Gastrocnemius medialis (tissue), 4 donors: ENCODE results near the gene TMEM207. TPM values are rescaled to one million over a fixed set of nuclear protein-coding genes. Genes with fewer than 3 reads are reported as not detected.

ENCODE experiments used
- ATAC-seq, 2 donors: fragments of 150-250 bp; one replicate each; pipeline ENCODE4 v1.9.1; 2016
- DNase-seq, 2 donors: peaks; one replicate each; pipeline ENCODE4 v3.0.0-alpha.2; 2019
- H3K27ac ChIP-seq, 4 donors: fragments of 200-600 bp; sonication (generic); 1 replicate in 1 of 4; 2 replicates in 3 of 4; pipeline ENCODE4 v1.5.1; 2016 to 2018; ENCODE audit warnings: mild to moderate bottlenecking in 2 of 4, moderate library complexity in 1 of 4
- H3K27me3 ChIP-seq, 3 donors: fragments of 200-600 bp; sonication (generic) in 2 of 3; 1 replicate in 1 of 3; 2 replicates in 2 of 3; pipeline versions ENCODE4 v1.5.1 to v1.6.0; 2016 to 2019; ENCODE audit warnings: mild to moderate bottlenecking in 1 of 3, moderate library complexity in 1 of 3
- H3K36me3 ChIP-seq, 2 donors: fragments of 200-600 bp; sonication (generic) in 1 of 2; one replicate each; pipeline ENCODE4 v1.5.1; 2017 to 2018
- H3K4me1 ChIP-seq, 2 donors: fragments of 200-600 bp; sonication (generic) in 1 of 2; one replicate each; pipeline ENCODE4 v1.5.1; 2016 to 2017; ENCODE audit warnings: mild to moderate bottlenecking in 2 of 2
- H3K4me3 ChIP-seq, 4 donors: fragments of 200-600 bp; sonication (generic) in 3 of 4; 1 replicate in 1 of 4; 2 replicates in 3 of 4; pipeline ENCODE4 v1.5.1; 2016 to 2019; ENCODE audit warnings: mild to moderate bottlenecking in 2 of 4
- H3K9me3 ChIP-seq, 3 donors: fragments of 200-600 bp; sonication (generic) in 2 of 3; 1 replicate in 1 of 3; 2 replicates in 2 of 3; pipeline ENCODE4 v1.5.1; 2016 to 2019
- POLR2A ChIP-seq, 2 donors: fragments of 450-650 bp; IDR thresholded peaks; one replicate each; pipeline ENCODE4 v1.6.1; 2017; ENCODE audit warnings: antibody characterized with exemption in 2 of 2, mild to moderate bottlenecking in 2 of 2, moderate library complexity in 2 of 2
- in situ Hi-C, 4 donors: fragments of 200-750 bp; cut with MboI; loops; one replicate each; pipeline versions ENCODE4 v1.15.0 to v1.8.0; 2017; ENCODE audit warnings: low sequenced_read_pairs in 4 of 4
- intact Hi-C: fragments of 100-400 bp; cut with DNase I; formaldehyde crosslinking; loops from one replicate; pipeline ENCODE4 v1.15.1; 2023; ENCODE audit warnings: low total_unique reads
- total RNA-seq, 4 donors: library from RNA; depleted of rRNA; stranded (reverse); fragments of >200 nt; gene quantifications; one replicate each; pipeline versions ENCODE4 v1.1.0 to v1.2.3, GENCODE V29; 2016
- TF ChIP-seq, protein P1 (sequence below), 5 experiments: fragments of 450-650 bp in 3 of 5; fragments of 200-600 bp in 2 of 5; sonication (generic) in 2 of 5; IDR thresholded peaks in 4 of 5; conservative IDR thresholded peaks in 1 of 5; 1 replicate in 4 of 5; 2 replicates in 1 of 5; pipeline ENCODE4 v1.5.1; 2016 to 2019; ENCODE audit warnings: antibody characterized with exemption in 5 of 5, mild to moderate bottlenecking in 3 of 5, moderate library complexity in 3 of 5

The TMEM207 gene
- total RNA-seq, 4 donors from 2014 or later = not detected

DNA sequence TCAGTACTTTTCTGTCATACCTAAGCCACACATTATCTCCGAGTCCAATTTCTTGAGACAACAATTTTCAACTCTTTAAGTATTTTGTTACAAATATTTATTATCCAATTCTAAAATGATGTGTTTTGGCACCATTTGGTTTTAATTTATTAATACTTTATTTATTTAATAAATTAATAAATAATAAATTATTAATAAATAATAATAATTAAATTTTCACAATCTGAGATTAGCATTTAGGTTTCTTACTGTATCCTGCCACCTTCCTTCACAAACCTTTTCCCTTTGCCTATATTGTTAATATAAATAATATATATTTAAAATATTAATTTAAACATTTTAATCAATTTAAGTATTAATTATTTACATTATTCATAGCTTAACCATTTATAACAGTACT is 23.9 kb downstream of the TMEM207 start:
- intact Hi-C loops (loop anchor here (5.0 kb wide), 1 partner anchor 464 kb away; no protein-coding TSS in a partner anchor), in situ Hi-C loops (no loop called here)
- H3K36me3 ChIP-seq = no peaks in the 10 kb centered on the region
- no peak for DNase-seq
- TF ChIP-seq, protein P1, sequence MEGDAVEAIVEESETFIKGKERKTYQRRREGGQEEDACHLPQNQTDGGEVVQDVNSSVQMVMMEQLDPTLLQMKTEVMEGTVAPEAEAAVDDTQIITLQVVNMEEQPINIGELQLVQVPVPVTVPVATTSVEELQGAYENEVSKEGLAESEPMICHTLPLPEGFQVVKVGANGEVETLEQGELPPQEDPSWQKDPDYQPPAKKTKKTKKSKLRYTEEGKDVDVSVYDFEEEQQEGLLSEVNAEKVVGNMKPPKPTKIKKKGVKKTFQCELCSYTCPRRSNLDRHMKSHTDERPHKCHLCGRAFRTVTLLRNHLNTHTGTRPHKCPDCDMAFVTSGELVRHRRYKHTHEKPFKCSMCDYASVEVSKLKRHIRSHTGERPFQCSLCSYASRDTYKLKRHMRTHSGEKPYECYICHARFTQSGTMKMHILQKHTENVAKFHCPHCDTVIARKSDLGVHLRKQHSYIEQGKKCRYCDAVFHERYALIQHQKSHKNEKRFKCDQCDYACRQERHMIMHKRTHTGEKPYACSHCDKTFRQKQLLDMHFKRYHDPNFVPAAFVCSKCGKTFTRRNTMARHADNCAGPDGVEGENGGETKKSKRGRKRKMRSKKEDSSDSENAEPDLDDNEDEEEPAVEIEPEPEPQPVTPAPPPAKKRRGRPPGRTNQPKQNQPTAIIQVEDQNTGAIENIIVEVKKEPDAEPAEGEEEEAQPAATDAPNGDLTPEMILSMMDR (IDR thresholded peaks at IDR 0.05 in 4 of 5, conservative IDR thresholded peaks at IDR 0.05 in 1 of 5) = no peak
- TF ChIP-seq POLR2A (IDR thresholded peaks at IDR 0.05) = no peak
- peaks cover 0 to 3% of the 10 kb centered on the region in 2 donors for H3K4me1 ChIP-seq
- ATAC-seq = no peak
- no peaks in the 10 kb centered on the region for H3K27me3 ChIP-seq
- H3K9me3 ChIP-seq = no peaks in the 10 kb centered on the region
- no peak overlapping the region for H3K27ac ChIP-seq
- H3K4me3 ChIP-seq = no peak overlapping the region

DNA sequence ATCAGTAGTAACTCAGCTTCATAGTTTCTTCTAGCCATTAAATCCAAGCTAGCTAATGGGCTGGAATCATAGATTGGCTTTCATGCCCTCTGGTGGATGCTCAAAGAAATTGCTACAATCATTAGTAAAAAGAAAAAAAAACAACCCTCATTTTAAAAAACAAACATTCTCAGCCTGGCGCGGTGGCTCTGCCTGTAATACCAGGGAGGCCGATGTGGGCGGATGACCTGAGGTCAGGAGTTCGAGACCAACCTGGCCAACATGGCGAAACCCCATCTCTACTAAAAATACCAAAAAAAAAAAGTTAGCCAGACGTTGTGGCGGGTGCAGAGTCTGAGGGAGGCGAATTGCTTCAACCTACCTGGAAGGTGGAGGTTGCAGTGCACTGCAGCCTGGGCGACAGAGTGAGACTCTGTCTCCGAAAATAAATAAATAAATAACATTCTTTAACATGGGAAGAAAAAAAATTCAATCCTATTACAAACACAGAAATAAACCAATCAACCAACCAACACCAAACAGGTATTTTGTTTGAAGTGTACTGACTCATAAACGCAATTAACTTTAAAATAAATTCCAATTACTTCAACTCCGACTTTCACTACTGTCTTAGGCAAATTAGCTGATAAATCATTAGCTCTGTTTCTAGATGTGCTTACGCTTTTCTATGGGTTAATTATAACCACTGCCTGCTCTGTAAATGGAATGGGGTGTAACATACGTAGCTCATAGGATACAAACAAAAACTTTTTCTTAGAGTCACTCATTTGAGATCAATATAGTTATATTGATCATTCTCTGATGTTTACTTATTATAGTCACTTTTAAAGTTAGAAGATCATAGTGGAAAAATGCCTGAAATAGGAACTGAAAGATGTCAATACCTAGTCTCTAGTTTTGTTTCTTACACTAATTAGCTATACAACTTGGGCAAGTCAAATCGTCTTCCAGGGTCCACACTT is 24.9 kb downstream of the TMEM207 start:
- DNase-seq (no peak), ATAC-seq (peak in 1 of 2 donors; percentile 56)
- TF ChIP-seq, protein P1 (IDR thresholded peaks at IDR 0.05 in 4 of 5, conservative IDR thresholded peaks at IDR 0.05 in 1 of 5) = peak; percentile 8 to 57 (median 28)
- TF ChIP-seq POLR2A (IDR thresholded peaks at IDR 0.05) = no peak
- H3K9me3 ChIP-seq = no peaks in the 10 kb centered on the region
- H3K27me3 ChIP-seq = no peaks in the 10 kb centered on the region
- intact Hi-C loops (loop anchor here (5.0 kb wide), 1 partner anchor 462 kb away; no protein-coding TSS in a partner anchor), in situ Hi-C loops (no loop called here)
- H3K27ac ChIP-seq = no peak overlapping the region
- peak overlapping the region in 2 of 4 donors; percentile 7 to 27 for H3K4me3 ChIP-seq
- H3K36me3 ChIP-seq = no peaks in the 10 kb centered on the region
- peaks cover 0 to 3% of the 10 kb centered on the region in 2 donors for H3K4me1 ChIP-seq

DNA sequence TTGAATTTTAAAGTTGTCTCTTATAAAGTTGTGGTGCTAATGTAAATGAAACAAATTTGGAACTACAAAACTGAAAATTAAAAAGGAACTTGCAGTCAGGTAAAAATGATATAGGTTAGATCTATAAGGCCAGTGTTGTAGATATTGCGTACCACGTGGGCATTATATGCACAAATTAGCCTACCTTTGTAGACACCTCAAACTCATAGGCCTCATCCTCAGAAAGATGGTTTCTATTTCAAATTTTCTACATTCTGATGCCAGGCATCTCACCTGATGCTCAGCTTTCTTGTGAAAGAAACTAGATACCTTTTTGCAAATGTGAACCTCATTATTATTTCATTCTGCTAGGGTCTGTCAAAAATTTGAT is 25.6 kb downstream of the TMEM207 start:
- Histone ChIP-seq H3K4me3 (no peak overlapping the region), H3K4me1 (peaks cover 0 to 3% of the 10 kb centered on the region in 2 donors), H3K36me3 (no peaks in the 10 kb centered on the region), H3K9me3 (no peaks in the 10 kb centered on the region), H3K27ac (no peak overlapping the region), H3K27me3 (no peaks in the 10 kb centered on the region)
- TF ChIP-seq POLR2A (IDR thresholded peaks at IDR 0.05) = no peak
- TF ChIP-seq, protein P1 (IDR thresholded peaks at IDR 0.05 in 4 of 5, conservative IDR thresholded peaks at IDR 0.05 in 1 of 5) = no peak
- ATAC-seq (no peak), DNase-seq (no peak)
- intact Hi-C loops (no loop called here), in situ Hi-C loops (no loop called here)

DNA sequence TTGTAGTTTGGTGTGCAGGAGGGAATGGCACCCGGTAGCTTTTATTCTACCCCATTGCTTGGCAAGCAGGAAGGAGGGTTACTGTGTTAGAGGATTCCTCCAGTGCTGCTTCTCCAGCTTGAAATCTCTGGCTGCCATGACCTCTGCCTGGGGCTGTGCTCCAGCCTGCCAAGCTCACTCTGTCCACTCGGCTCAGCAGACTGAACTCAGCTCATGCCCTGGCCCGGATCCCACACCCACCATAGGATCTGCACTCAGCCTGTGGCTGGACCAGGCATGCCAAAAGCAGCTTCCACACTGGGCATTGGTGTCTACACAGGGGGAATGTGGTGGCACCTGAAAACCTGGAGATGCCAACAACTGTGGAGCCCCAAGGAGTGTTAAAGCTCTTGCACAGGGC is 35.4 kb downstream of the TMEM207 start:
- intact Hi-C loops (no loop called here), in situ Hi-C loops (no loop called here)
- no peak overlapping the region for H3K27ac ChIP-seq
- H3K4me3 ChIP-seq = no peak overlapping the region
- no peaks in the 10 kb centered on the region for H3K9me3 ChIP-seq
- ATAC-seq (no peak), DNase-seq (no peak)
- H3K36me3 ChIP-seq = no peaks in the 10 kb centered on the region
- no peak for TF ChIP-seq POLR2A (IDR thresholded peaks at IDR 0.05)
- TF ChIP-seq, protein P1 (IDR thresholded peaks at IDR 0.05 in 4 of 5, conservative IDR thresholded peaks at IDR 0.05 in 1 of 5) = no peak
- H3K4me1 ChIP-seq = no peaks in the 10 kb centered on the region
- H3K27me3 ChIP-seq = no peaks in the 10 kb centered on the region
